LNCAP (cell line): Measurements from ENCODE around the gene SNX24.

Experiments used
- TF ChIP-seq, protein P1 (sequence below): fragments of 450-650 bp; IDR thresholded peaks from 2 replicates; pipeline ENCODE4 v1.5.1; 2017; ENCODE audit warnings: mild to moderate bottlenecking

The SNX24 gene

DNA sequence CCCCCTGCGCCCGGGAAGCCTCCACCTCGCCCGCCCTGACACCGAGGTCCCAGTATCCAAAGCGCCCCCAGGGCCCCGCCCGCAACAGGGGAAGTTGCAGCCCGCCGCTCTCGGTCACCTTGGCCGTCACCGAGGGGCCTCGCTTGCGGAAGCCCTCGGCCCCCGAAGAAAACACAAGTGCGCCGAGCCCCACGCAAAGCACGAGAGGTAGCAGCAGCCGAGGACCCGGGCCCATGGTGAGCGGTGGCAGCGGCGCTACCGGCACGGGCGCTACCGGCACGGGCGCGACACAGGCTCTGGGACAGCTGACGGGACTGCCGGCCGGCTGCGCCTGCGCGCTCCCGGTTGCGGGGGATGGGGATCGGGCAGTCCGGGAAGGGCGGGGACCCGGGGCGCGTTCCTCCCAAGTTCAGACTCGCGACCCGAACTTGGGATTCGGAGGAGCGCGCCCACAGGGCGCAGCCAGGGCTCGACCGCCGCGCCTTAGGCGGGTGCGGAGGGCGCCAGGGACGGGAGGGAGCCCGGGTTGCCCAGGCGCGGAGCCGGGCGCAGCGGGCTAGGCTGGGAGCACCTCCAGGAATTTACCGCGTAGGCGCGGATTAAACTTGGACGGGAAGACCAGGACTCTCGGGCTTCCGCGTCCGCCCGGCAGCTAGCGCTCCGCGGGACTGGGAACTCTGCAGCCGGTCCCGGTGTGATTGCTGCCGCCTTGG is 191.1 kb downstream of the SNX24 start, which contains the start of gene PPIC:
PPIC (minus strand) TSS at position 335 of the 713 bp plus-strand sequence; CDS start at position 235, 100 bp downstream.
- TF ChIP-seq, protein P1, sequence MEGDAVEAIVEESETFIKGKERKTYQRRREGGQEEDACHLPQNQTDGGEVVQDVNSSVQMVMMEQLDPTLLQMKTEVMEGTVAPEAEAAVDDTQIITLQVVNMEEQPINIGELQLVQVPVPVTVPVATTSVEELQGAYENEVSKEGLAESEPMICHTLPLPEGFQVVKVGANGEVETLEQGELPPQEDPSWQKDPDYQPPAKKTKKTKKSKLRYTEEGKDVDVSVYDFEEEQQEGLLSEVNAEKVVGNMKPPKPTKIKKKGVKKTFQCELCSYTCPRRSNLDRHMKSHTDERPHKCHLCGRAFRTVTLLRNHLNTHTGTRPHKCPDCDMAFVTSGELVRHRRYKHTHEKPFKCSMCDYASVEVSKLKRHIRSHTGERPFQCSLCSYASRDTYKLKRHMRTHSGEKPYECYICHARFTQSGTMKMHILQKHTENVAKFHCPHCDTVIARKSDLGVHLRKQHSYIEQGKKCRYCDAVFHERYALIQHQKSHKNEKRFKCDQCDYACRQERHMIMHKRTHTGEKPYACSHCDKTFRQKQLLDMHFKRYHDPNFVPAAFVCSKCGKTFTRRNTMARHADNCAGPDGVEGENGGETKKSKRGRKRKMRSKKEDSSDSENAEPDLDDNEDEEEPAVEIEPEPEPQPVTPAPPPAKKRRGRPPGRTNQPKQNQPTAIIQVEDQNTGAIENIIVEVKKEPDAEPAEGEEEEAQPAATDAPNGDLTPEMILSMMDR: no peak

DNA sequence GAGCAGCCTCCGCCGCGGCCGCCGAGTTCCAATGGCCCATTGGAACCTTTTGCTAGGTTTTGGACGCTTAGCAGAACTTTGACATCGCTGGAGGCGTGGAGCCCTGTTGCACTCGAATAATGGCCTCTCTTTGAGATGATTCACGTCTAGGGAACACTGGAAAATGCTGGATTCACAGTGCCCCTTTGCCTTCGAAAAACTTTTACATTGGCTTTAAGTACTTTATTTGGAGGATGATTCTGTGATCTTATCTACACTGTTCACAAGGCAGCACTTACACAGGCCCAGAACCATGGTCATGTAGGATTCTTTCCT is 191.6 kb downstream of the SNX24 start:
- TF ChIP-seq, protein P1: no peak

DNA sequence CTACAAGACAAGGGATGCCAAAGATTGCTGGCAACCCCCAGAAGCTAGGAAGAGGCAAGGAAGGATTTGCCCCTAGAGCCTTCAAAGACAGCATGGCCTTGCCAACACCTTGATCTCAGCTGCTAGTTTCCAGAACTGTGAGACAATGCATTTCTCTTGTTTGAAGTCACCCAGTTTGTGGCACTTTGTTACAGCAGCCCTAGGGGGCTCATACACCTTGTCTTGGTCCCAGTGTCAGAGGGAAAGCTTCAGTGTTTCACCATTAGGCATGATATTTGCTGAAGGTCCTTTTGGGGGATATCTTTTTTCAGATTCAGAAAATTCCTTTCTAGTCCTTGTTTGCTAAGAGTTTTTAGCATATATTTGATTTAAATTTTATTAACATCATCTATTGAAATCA is 194.3 kb downstream of the SNX24 start:
- TF ChIP-seq, protein P1: no peak

DNA sequence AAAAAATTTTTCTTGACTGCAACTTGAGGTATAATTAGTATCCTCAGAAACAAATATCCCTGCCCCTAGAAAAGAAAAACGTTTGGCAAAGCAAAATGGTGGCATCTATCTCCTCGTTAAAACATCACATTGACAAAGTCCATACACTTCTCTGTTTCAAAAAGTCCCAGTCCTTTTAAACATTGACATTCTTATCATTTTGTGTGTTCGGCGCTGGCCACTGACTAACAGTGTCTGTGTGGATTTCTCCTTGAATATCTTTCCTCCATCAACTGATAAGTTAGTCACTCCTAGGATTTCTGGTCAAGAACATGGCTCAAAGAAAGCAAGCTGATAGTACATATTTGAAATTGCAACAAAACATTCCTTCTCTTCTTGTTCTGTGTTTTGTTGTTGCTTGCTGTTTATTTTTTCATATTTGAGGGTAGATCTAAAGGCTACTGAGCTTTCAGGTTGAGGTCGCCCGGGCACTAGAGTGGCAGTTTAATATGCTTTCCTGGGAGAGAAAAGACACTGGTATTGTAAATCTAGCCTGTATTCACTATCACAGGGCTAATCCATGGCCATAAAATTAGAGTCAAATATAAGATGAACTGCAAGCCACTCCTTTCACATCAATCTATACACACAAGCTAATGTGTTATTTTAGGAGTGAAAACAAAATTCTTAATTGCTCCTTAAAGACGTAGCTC is 199.7 kb downstream of the SNX24 start:
- TF ChIP-seq, protein P1: no peak

DNA sequence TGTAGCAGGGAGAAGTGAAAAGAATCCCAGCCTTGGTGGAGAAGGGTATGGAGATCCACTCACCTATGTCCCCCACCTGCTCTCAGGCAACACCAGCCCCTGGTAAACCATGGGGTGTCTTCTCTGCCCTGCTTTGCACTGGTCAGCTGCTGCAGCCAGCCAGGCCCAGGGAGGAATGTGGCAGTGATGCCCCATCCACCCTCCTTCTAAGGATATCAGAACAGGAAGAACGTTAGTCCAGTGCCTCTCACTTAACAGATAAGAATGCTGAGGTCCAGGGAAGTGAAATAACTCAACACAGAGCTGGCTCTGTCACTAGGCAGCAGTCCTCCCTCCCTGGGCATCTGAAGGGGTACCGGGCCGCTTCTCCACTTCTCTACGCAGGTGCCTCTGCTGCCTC is 200.8 kb downstream of the SNX24 start:
- TF ChIP-seq, protein P1: no peak

DNA sequence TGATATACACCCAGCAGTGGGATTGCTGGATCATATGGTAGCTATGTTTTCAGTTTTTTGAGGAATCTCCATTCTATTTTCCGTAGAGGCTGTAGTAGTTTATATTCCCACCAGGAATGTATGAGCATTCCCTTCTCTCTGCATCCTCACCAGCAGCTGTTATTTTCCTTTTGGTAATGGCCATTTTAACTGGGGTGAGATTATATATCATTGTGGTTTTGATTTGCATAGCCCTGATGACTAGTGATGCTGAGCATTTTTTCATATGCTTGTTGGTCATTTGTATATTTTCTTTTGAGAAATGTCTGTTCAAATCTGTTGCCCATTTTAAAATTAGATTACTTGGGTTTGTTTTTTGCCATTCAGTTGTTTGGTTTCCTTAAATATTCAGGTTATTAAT is 202.3 kb downstream of the SNX24 start:
- TF ChIP-seq, protein P1: no peak

DNA sequence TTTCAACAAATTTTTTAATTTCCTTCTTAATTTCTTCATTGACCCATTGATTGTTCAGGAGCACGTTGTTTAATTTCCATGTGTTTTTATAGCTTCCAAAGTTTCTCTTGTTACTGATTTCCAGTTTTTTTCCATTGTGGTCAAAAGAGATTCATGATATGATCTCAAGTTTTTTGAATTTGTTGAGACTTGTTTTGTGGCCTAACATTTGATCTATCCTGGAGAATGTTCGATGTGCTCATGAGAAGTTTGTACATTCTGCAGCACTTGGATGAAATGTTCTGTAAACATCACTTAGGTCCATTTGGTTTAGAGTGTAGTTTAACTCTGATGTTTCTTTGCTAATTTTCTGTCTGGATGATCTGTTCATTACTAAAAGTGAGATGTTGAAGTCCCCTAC is 205.8 kb downstream of the SNX24 start:
- TF ChIP-seq, protein P1: no peak
